Smooth muscle cell (in vitro differentiated cells): ENCODE data around the gene SGO2. TPM values are rescaled to one million over a fixed set of nuclear protein-coding genes. Genes with fewer than 3 reads are reported as not detected.
A peak's percentile ranks its signal among the peaks of the same experiment; 100 is the strongest.

Source experiments
- DNase-seq: peaks from one replicate; lab custom pipeline; 2025; ENCODE audit not compliant: unreplicated experiment; lab: John Stamatoyannopoulos, UW
- H2AFZ ChIP-seq: fragments of 200-600 bp; sonication (generic); 2 replicates; pipeline ENCODE4 v1.6.0; 2016; ENCODE audit warnings: antibody characterized with exemption, low read depth, mild to moderate bottlenecking
- H3F3A ChIP-seq: fragments of 200-600 bp; sonication (generic); 2 replicates; pipeline ENCODE4 v1.6.0; 2017; ENCODE audit warnings: antibody characterized with exemption, low read depth
- H3K27ac ChIP-seq: fragments of 200-600 bp; sonication (generic); 2 replicates; pipeline ENCODE4 v1.5.1; 2016; ENCODE audit warnings: low read depth, mild to moderate bottlenecking
- H3K27me3 ChIP-seq: fragments of 200-600 bp; sonication (generic); 2 replicates; pipeline ENCODE4 v1.6.1; 2016; ENCODE audit warnings: low read depth, mild to moderate bottlenecking
- H3K36me3 ChIP-seq: fragments of 200-600 bp; sonication (generic); 2 replicates; pipeline ENCODE4 v1.5.1; 2016; ENCODE audit warnings: low read depth
- H3K4me1 ChIP-seq: fragments of 200-600 bp; sonication (generic); 2 replicates; pipeline ENCODE4 v1.5.1; 2016; ENCODE audit warnings: low read depth
- H3K4me2 ChIP-seq: fragments of 200-600 bp; sonication (generic); 2 replicates; pipeline ENCODE4 v1.6.0; 2016; ENCODE audit warnings: mild to moderate bottlenecking
- H3K4me3 ChIP-seq: fragments of 200-600 bp; sonication (generic); 2 replicates; pipeline ENCODE4 v1.5.1; 2016; ENCODE audit warnings: mild to moderate bottlenecking
- H3K79me2 ChIP-seq: fragments of 200-600 bp; sonication (generic); 2 replicates; pipeline ENCODE4 v1.6.0; 2016; ENCODE audit warnings: low read depth, mild to moderate bottlenecking
- H3K9ac ChIP-seq: fragments of 200-600 bp; sonication (generic); 2 replicates; pipeline ENCODE4 v1.6.0; 2016; ENCODE audit warnings: low read depth
- H3K9me3 ChIP-seq: fragments of 200-600 bp; sonication (generic); replicated peaks from 2 replicates; pipeline ENCODE4 v1.5.1; 2016; ENCODE audit warnings: low read depth
- H4K20me1 ChIP-seq: fragments of 200-600 bp; sonication (generic); 2 replicates; pipeline ENCODE4 v1.6.0; 2016; ENCODE audit warnings: low read depth
- CTCF ChIP-seq: fragments of 200-600 bp; sonication (generic); IDR thresholded peaks from 2 replicates; pipeline ENCODE4 v1.5.1; 2017; ENCODE audit warnings: borderline replicate concordance, mild to moderate bottlenecking, antibody characterized with exemption; ENCODE audit not compliant: insufficient read depth, poor library complexity, severe bottlenecking
- WGBS: methylation state at CpG from one replicate; pipeline ENCODE4 v1.1.7; 2016; ENCODE audit warnings: low lambda C conversion rate; 5-methylcytosine and 5-hydroxymethylcytosine counted together
- polyA plus RNA-seq: library from polyadenylated mRNA; unstranded; fragments of >200 nt; fragmentation: Nextera tagmentation; extraction: Ambion mirVana; gene quantifications from 2 replicates; pipeline ENCODE4 v1.2.1, GENCODE V29; 2016
- total RNA-seq: library from RNA; depleted of rRNA; stranded (reverse); fragments of >200 nt; gene quantifications from 2 replicates; pipeline ENCODE4 v1.2.3, GENCODE V29; 2014

SGO2 gene
- total and polyA plus RNA-seq, 2 experiments from 2014 or later = 7.5 to 8.7 TPM

GRCh38 chr2:200479692-200480265 is 46.2 kb upstream of the SGO2 start:
- H2AFZ ChIP-seq = no peak overlapping the region

GRCh38 chr2:200482194-200482593 is 43.8 kb upstream of the SGO2 start:
- Histone ChIP-seq H3K9me3 (no peaks in the 10 kb centered on the region), H2AFZ (no peak overlapping the region), H3K4me2 (no peak overlapping the region), H4K20me1 (no peaks in the 10 kb centered on the region), H3F3A (peaks cover 23% of the 10 kb centered on the region), H3K4me1 (peaks cover 4% of the 10 kb centered on the region), H3K27ac (no peak overlapping the region), H3K4me3 (no peak overlapping the region), H3K27me3 (no peaks in the 10 kb centered on the region), H3K9ac (no peak overlapping the region), H3K79me2 (no peaks in the 10 kb centered on the region), H3K36me3 (peaks cover 10% of the 10 kb centered on the region)
- TF ChIP-seq CTCF = no peak
- no peak for DNase-seq

More at GRCh38 chr2:200479692-200480265, 46.2 kb upstream of the SGO2 start:
- Histone ChIP-seq H3F3A (peaks cover 28% of the 10 kb centered on the region), H4K20me1 (no peaks in the 10 kb centered on the region), H3K36me3 (peaks cover 14% of the 10 kb centered on the region), H3K4me1 (no peaks in the 10 kb centered on the region), H3K27me3 (no peaks in the 10 kb centered on the region), H3K27ac (peak overlapping the region; percentile 30), H3K9me3 (no peaks in the 10 kb centered on the region), H3K4me2 (no peak overlapping the region), H3K4me3 (no peak overlapping the region), H3K9ac (no peak overlapping the region), H3K79me2 (no peaks in the 10 kb centered on the region)
- DNase-seq = no peak
- TF ChIP-seq CTCF = no peak
- 61% methylated on average over 8 of the region's 8 CpGs for WGBS

- DNase-seq = no peak
- no peak overlapping the region for H3K4me2 ChIP-seq
- peaks cover 20% of the 10 kb centered on the region for H3F3A ChIP-seq
- H3K79me2 ChIP-seq = no peaks in the 10 kb centered on the region
- H3K9me3 ChIP-seq = no peaks in the 10 kb centered on the region
- WGBS = 48% methylated on average over 4 of the region's 4 CpGs
- H3K9ac ChIP-seq = no peak overlapping the region
- no peaks in the 10 kb centered on the region for H3K27me3 ChIP-seq
- peaks cover 4% of the 10 kb centered on the region for H3K4me1 ChIP-seq
- no peaks in the 10 kb centered on the region for H4K20me1 ChIP-seq
- peak; percentile 32 for TF ChIP-seq CTCF
- peaks cover under 1% of the 10 kb centered on the region for H3K36me3 ChIP-seq
- H2AFZ ChIP-seq = no peak overlapping the region
- H3K4me3 ChIP-seq = no peak overlapping the region
- H3K27ac ChIP-seq = no peak overlapping the region
These were observed 42.2 kb upstream of the SGO2 start for GRCh38 chr2:200483729-200484198.

- no peaks in the 10 kb centered on the region for H3K79me2 ChIP-seq
These were observed 41.1 kb upstream of the SGO2 start for GRCh38 chr2:200484934-200485333.

More at GRCh38 chr2:200484934-200485333, 41.1 kb upstream of the SGO2 start:
- H3K27ac ChIP-seq = peak overlapping the region; percentile 53
- H3K4me1 ChIP-seq = peaks cover 4% of the 10 kb centered on the region
- no peak for DNase-seq
- no peak overlapping the region for H3K9ac ChIP-seq
- no peak for TF ChIP-seq CTCF
- no peak overlapping the region for H3K4me2 ChIP-seq
- no peak overlapping the region for H2AFZ ChIP-seq
- H3F3A ChIP-seq = peaks cover 17% of the 10 kb centered on the region
- H3K36me3 ChIP-seq = no peaks in the 10 kb centered on the region
- H4K20me1 ChIP-seq = no peaks in the 10 kb centered on the region
- no peaks in the 10 kb centered on the region for H3K9me3 ChIP-seq
- WGBS = 63% methylated on average over 3 of the region's 3 CpGs
- H3K27me3 ChIP-seq = no peaks in the 10 kb centered on the region
- H3K4me3 ChIP-seq = no peak overlapping the region
